Stimulated activated CD8-positive, alpha-beta memory T cell treated with anti-CD3 and anti-CD28 coated beads, Interleukin-4, amount 100 ng/mL, for 1 hour (primary cell): Measurements from ENCODE around the gene JPT2.

Experiments used
- DNase-seq, 2 donors: peaks; one replicate each; pipeline ENCODE4 v3.0.0-alpha.2; 2020; ENCODE audit warnings: low read depth in 2 of 2, low spot score in 1 of 2

The JPT2 gene

GRCh38 chr16:1749152-1750117 is 71.4 kb downstream of the JPT2 start:
- no peak for DNase-seq
